Natural killer cell (primary cell): ENCODE measurements around the gene KIF6. TPM values are rescaled to one million over a fixed set of nuclear protein-coding genes. Genes with fewer than 3 reads are reported as not detected.

Source experiments
- ATAC-seq, 3 donors: fragments of 150-1000 bp in 2 of 3; fragments of 200-7000 bp in 1 of 3; cut with Tn5 transposase; 1 replicate in 1 of 3; 2 replicates in 2 of 3; pipeline ENCODE4 v1.10.0; 2021; ENCODE audit warnings: mild to moderate bottlenecking in 2 of 3, moderate library complexity in 2 of 3
- DNase-seq, 2 donors: peaks; one replicate each; pipeline versions ENCODE4 v3.0.0 to v3.0.0-alpha.2; 2013 to 2021; ENCODE audit warnings: mixed read lengths in 1 of 2
- H3K27ac ChIP-seq: one replicate; pipeline ENCODE4 v1.5.1; 2013; ENCODE audit warnings: mild to moderate bottlenecking, low read length
- H3K27me3 ChIP-seq: one replicate; pipeline ENCODE4 v1.6.1; 2013; ENCODE audit warnings: low read length; ENCODE audit not compliant: control insufficient read depth, insufficient read depth
- H3K36me3 ChIP-seq: one replicate; pipeline ENCODE4 v1.6.1; 2013; ENCODE audit warnings: low read length; ENCODE audit not compliant: control insufficient read depth, insufficient read depth
- H3K4me1 ChIP-seq: one replicate; pipeline ENCODE4 v1.6.1; 2013; ENCODE audit warnings: low read length; ENCODE audit not compliant: control insufficient read depth, insufficient read depth
- H3K4me3 ChIP-seq: one replicate; pipeline ENCODE4 v1.5.1; 2013; ENCODE audit warnings: low read length
- H3K9me3 ChIP-seq: one replicate; pipeline ENCODE4 v1.6.1; 2013; ENCODE audit warnings: low read length; ENCODE audit not compliant: control insufficient read depth, insufficient read depth
- H3K27ac Mint-ChIP-seq, 2 donors: one replicate each; pipeline ENCODE4 v1.8.0; 2022; ENCODE audit warnings: mild to moderate bottlenecking in 2 of 2, mixed read lengths in 2 of 2, moderate library complexity in 1 of 2
- H3K27me3 Mint-ChIP-seq, 2 donors: one replicate each; pipeline ENCODE4 v1.8.0; 2022; ENCODE audit warnings: low read depth in 2 of 2, mixed read lengths in 2 of 2
- H3K36me3 Mint-ChIP-seq: one replicate; pipeline ENCODE4 v1.8.0; 2022; ENCODE audit warnings: mixed read lengths
- H3K4me1 Mint-ChIP-seq, 2 donors: one replicate each; pipeline ENCODE4 v1.8.0; 2022; ENCODE audit warnings: mixed read lengths in 2 of 2
- H3K4me3 Mint-ChIP-seq: one replicate; pipeline ENCODE4 v1.8.0; 2022; ENCODE audit warnings: mild to moderate bottlenecking, moderate library complexity, mixed read lengths
- H3K9me3 Mint-ChIP-seq, 2 donors: one replicate each; pipeline ENCODE4 v1.8.0; 2022; ENCODE audit warnings: mixed read lengths in 2 of 2
- CTCF ChIP-seq: fragments of 200-600 bp; IDR thresholded peaks from one replicate; pipeline ENCODE4 v1.8.0; 2022; ENCODE audit warnings: antibody characterized with exemption
- WGBS: methylation state at CpG from one replicate; pipeline ENCODE4 v1.1.7; 2013; ENCODE audit warnings: missing lambda C conversion rate; ENCODE audit not compliant: insufficient coverage; 5-methylcytosine and 5-hydroxymethylcytosine counted together
- intact Hi-C: fragments of 100-400 bp; cut with micrococcal nuclease; formaldehyde crosslinking; loops from one replicate; pipeline ENCODE4 v1.14.2; 2022
- total RNA-seq, 4 donors: library from RNA; stranded (reverse); fragments of 120-200 nt in 1 of 4; gene quantifications; one replicate each; pipeline versions ENCODE4 v1.2.3 to v1.2.4, GENCODE V29; 2013 to 2022

The KIF6 gene
- total RNA-seq, 3 donors from 2014 or later (not counting 1 experiment from before 2014, with no cell fraction given) = not detected

GRCh38 chr6:39353698-39354315, 371.4 kb downstream of the KIF6 start:
- TF ChIP-seq CTCF = no peak
- no peak overlapping the region for H3K27ac ChIP-seq
- H3K9me3 Mint-ChIP-seq = no peaks in the 10 kb centered on the region
- H3K4me1 Mint-ChIP-seq = no peaks in the 10 kb centered on the region
- H3K36me3 ChIP-seq = no peaks in the 10 kb centered on the region
- intact Hi-C loops = no loop called here
- ATAC-seq (no peak), DNase-seq (no peak)
- no peaks in the 10 kb centered on the region for H3K27me3 Mint-ChIP-seq
- no peak overlapping the region for H3K4me3 ChIP-seq
- WGBS = 90% methylated on average over 7 of the region's 7 CpGs
- H3K27ac Mint-ChIP-seq = no peak overlapping the region
- H3K4me1 ChIP-seq = no peaks in the 10 kb centered on the region
- no peaks in the 10 kb centered on the region for H3K36me3 Mint-ChIP-seq
- no peak overlapping the region for H3K4me3 Mint-ChIP-seq
- no peaks in the 10 kb centered on the region for H3K27me3 ChIP-seq
- H3K9me3 ChIP-seq = no peaks in the 10 kb centered on the region

- no peak for ATAC-seq
- H3K4me1 Mint-ChIP-seq = peaks cover 0 to 4% of the 10 kb centered on the region in 2 donors
- no peaks in the 10 kb centered on the region for H3K9me3 Mint-ChIP-seq
- H3K4me3 Mint-ChIP-seq = no peak overlapping the region
- no peak overlapping the region for H3K4me3 ChIP-seq
- H3K27me3 ChIP-seq = no peaks in the 10 kb centered on the region
- no peaks in the 10 kb centered on the region for H3K36me3 Mint-ChIP-seq
- no peak overlapping the region for H3K27ac Mint-ChIP-seq
- no peaks in the 10 kb centered on the region for H3K9me3 ChIP-seq
- no peak overlapping the region for H3K27ac ChIP-seq
- no peaks in the 10 kb centered on the region for H3K36me3 ChIP-seq
- WGBS = 93% methylated on average over 11 of the region's 13 CpGs
- no peaks in the 10 kb centered on the region for H3K27me3 Mint-ChIP-seq
- intact Hi-C loops = no loop called here
- H3K4me1 ChIP-seq = no peaks in the 10 kb centered on the region
- no peak for TF ChIP-seq CTCF
- DNase-seq = no peak
Observed at GRCh38 chr6:39350723-39351505, 374.3 kb downstream of the KIF6 start.

GRCh38 chr6:39348740-39349139, 376.5 kb downstream of the KIF6 start:
- WGBS = 89% methylated on average over 15 of the region's 15 CpGs
- no peaks in the 10 kb centered on the region for H3K27me3 ChIP-seq
- DNase-seq = no peak
- Mint-ChIP-seq H3K4me3 (no peak overlapping the region), H3K27me3 (no peaks in the 10 kb centered on the region), H3K27ac (no peak overlapping the region), H3K36me3 (no peaks in the 10 kb centered on the region), H3K4me1 (peaks cover 0 to 10% of the 10 kb centered on the region in 2 donors), H3K9me3 (no peaks in the 10 kb centered on the region)
- H3K9me3 ChIP-seq = no peaks in the 10 kb centered on the region
- no peaks in the 10 kb centered on the region for H3K36me3 ChIP-seq
- no peak for ATAC-seq
- intact Hi-C loops = loop anchor here (5.0 kb wide), 1 partner anchor 1499 kb away; no protein-coding TSS in a partner anchor
- no peak for TF ChIP-seq CTCF
- H3K27ac ChIP-seq = no peak overlapping the region
- H3K4me3 ChIP-seq = no peak overlapping the region
- no peaks in the 10 kb centered on the region for H3K4me1 ChIP-seq
